HEK293T (cell line): ENCODE results near the gene NKTR.

ENCODE experiments used
- CTCF ChIA-PET: fragments of 350-600 bp; formaldehyde crosslinking; extraction: SDS; loops from one replicate; lab custom pipeline; 2021; ENCODE audit warnings: antibody characterized with exemption, inconsistent platforms; lab: Yijun Ruan, JAX
- POLR2A ChIA-PET: fragments of 350-600 bp; formaldehyde crosslinking; extraction: SDS; loops from one replicate; lab custom pipeline; 2020; ENCODE audit warnings: antibody characterized with exemption, inconsistent platforms; lab: Yijun Ruan, JAX
- DNase-seq: peaks from one replicate; pipeline ENCODE4 v3.0.0; 2012; ENCODE audit warnings: mixed read lengths; ENCODE audit errors: extremely low spot score
- ARNT ChIP-seq: fragments of 450-650 bp; IDR thresholded peaks from 2 replicates; pipeline ENCODE4 v1.6.1; 2017; ENCODE audit warnings: mild to moderate bottlenecking
- BHLHE40 ChIP-seq: fragments of 450-650 bp; IDR thresholded peaks from 2 replicates; pipeline ENCODE4 v1.6.1; 2016; ENCODE audit warnings: mild to moderate bottlenecking, moderate library complexity, borderline replicate concordance
- CTBP1 ChIP-seq: fragments of 450-650 bp; IDR thresholded peaks from 2 replicates; pipeline ENCODE4 v1.6.1; 2016; ENCODE audit warnings: borderline replicate concordance
- ELF4 ChIP-seq: fragments of 450-650 bp; IDR thresholded peaks from 2 replicates; pipeline ENCODE4 v1.6.1; 2017; ENCODE audit warnings: antibody characterized with exemption
- FOXA1 ChIP-seq: fragments of 450-650 bp; IDR thresholded peaks from 2 replicates; pipeline ENCODE4 v1.6.1; 2016; ENCODE audit warnings: mild to moderate bottlenecking
- FOXK2 ChIP-seq: fragments of 450-650 bp; IDR thresholded peaks from 2 replicates; pipeline ENCODE4 v1.6.1; 2016; ENCODE audit warnings: mild to moderate bottlenecking
- FOXM1 ChIP-seq: fragments of 450-650 bp; IDR thresholded peaks from 2 replicates; pipeline ENCODE4 v1.6.1; 2017; ENCODE audit warnings: mild to moderate bottlenecking, borderline replicate concordance
- HDGF ChIP-seq: fragments of 450-650 bp; IDR thresholded peaks from 2 replicates; pipeline ENCODE4 v1.6.1; 2017; ENCODE audit warnings: antibody characterized with exemption, borderline replicate concordance
- L3MBTL2 ChIP-seq: fragments of 450-650 bp; conservative IDR thresholded peaks from 2 replicates; pipeline ENCODE4 v1.6.1; 2016; ENCODE audit warnings: mild to moderate bottlenecking
- LEF1 ChIP-seq: fragments of 450-650 bp; IDR thresholded peaks from 2 replicates; pipeline ENCODE4 v1.6.1; 2017; ENCODE audit warnings: mild to moderate bottlenecking, borderline replicate concordance
- NFRKB ChIP-seq: fragments of 450-650 bp; IDR thresholded peaks from 2 replicates; pipeline ENCODE4 v1.6.1; 2016; ENCODE audit warnings: mild to moderate bottlenecking, moderate library complexity
- PKNOX1 ChIP-seq: fragments of 450-650 bp; IDR thresholded peaks from 2 replicates; pipeline ENCODE4 v1.6.1; 2016
- SP1 ChIP-seq: fragments of 450-650 bp; IDR thresholded peaks from 2 replicates; pipeline ENCODE4 v1.6.1; 2017
- SUZ12 ChIP-seq: fragments of 450-650 bp; IDR thresholded peaks from 2 replicates; pipeline ENCODE4 v1.6.1; 2016; ENCODE audit warnings: mild to moderate bottlenecking
- TARDBP ChIP-seq: fragments of 450-650 bp; IDR thresholded peaks from 2 replicates; pipeline ENCODE4 v1.6.1; 2016
- ZNF384 ChIP-seq: fragments of 450-650 bp; IDR thresholded peaks from 2 replicates; pipeline ENCODE4 v1.6.1; 2016

The NKTR gene

GRCh38 chr3:42660898-42661297 is 60.4 kb downstream of the NKTR start:
- CTCF ChIA-PET, result no interaction called here
- DNase-seq, result no peak
- TF ChIP-seq SP1 (no peak), FOXA1 (no peak), ZNF384 (no peak), LEF1 (no peak), HDGF (no peak)
- POLR2A ChIA-PET, result no interaction called here

GRCh38 chr3:42661593-42662022 is 61.1 kb downstream of the NKTR start:
- TF ChIP-seq BHLHE40 (no peak), SUZ12 (no peak), LEF1 (no peak), SP1 (no peak), ELF4 (no peak), CTBP1 (no peak), ZNF384 (no peak), FOXK2 (no peak), ARNT (no peak), FOXA1 (no peak)
- ChIA-PET CTCF (no interaction called here), POLR2A (interaction anchor here (1.5 kb wide), 1 partner anchor 79 kb away, joined by 4 read pairs; the partner anchor contains the start of gene SEC22C)
- DNase-seq, result no peak

GRCh38 chr3:42662037-42662812 is 61.7 kb downstream of the NKTR start:
- no peak for DNase-seq
- CTCF ChIA-PET, result interaction anchor here (0.6 kb wide), 1 partner anchor 79 kb away, joined by 3 read pairs; no protein-coding TSS in a partner anchor
- POLR2A ChIA-PET, result interaction anchor here (1.5 kb wide), 1 partner anchor 80 kb away, joined by 4 read pairs; the partner anchor contains the start of gene SEC22C
- TF ChIP-seq SP1 (no peak), FOXA1 (no peak), FOXK2 (no peak), ZNF384 (no peak), BHLHE40 (no peak), TARDBP (no peak), ARNT (no peak), LEF1 (no peak), SUZ12 (no peak), L3MBTL2 (no peak), CTBP1 (no peak), ELF4 (no peak)

- TF ChIP-seq ARNT (no peak), SUZ12 (no peak), CTBP1 (no peak), NFRKB (no peak), SP1 (no peak), BHLHE40 (no peak), LEF1 (no peak), FOXK2 (no peak), HDGF (no peak), ZNF384 (no peak), ELF4 (no peak), TARDBP (no peak), PKNOX1 (no peak), FOXM1 (no peak), FOXA1 (no peak), L3MBTL2 (no peak)
- ChIA-PET POLR2A (interaction anchor here (1.5 kb wide), 1 partner anchor 81 kb away, joined by 4 read pairs; the partner anchor contains the start of gene SEC22C), CTCF (interaction anchor here (0.6 kb wide), 1 partner anchor 78 kb away, joined by 3 read pairs; no protein-coding TSS in a partner anchor)
- no peak for DNase-seq
These were observed 62.5 kb downstream of the NKTR start for GRCh38 chr3:42662813-42663535.

GRCh38 chr3:42663581-42664437 is 63.3 kb downstream of the NKTR start:
- DNase-seq, result no peak
- TF ChIP-seq LEF1 (no peak), ELF4 (no peak)
- ChIA-PET CTCF (no interaction called here), POLR2A (no interaction called here)

- TF ChIP-seq SP1 (no peak), TARDBP (no peak), FOXK2 (no peak), ARNT (no peak), PKNOX1 (no peak), NFRKB (no peak), LEF1 (no peak), FOXA1 (no peak), L3MBTL2 (no peak)
- CTCF ChIA-PET, result no interaction called here
- DNase-seq, result no peak
- POLR2A ChIA-PET, result no interaction called here
These were observed 63.9 kb downstream of the NKTR start for GRCh38 chr3:42664438-42664803.
